Left lung (tissue), 10 donors: ENCODE measurements around the gene WIPI1. TPM values are rescaled to one million over a fixed set of nuclear protein-coding genes. Genes with fewer than 3 reads are reported as not detected.

Source experiments
- ATAC-seq: fragments of 200-7000 bp; cut with Tn5 transposase; one replicate; pipeline ENCODE4 v1.9.1; 2020; ENCODE audit warnings: moderate library complexity
- DNase-seq, 4 donors: peaks; one replicate each; pipeline ENCODE4 v3.0.0-alpha.2; 2013 to 2020
- H3K27ac ChIP-seq, 2 donors: fragments of 200-600 bp; sonication (generic) in 1 of 2; one replicate each; pipeline versions ENCODE4 v1.5.0 to v1.8.0; 2020 to 2021
- H3K27me3 ChIP-seq, 2 donors: fragments of 200-600 bp; sonication (generic) in 1 of 2; one replicate each; pipeline versions ENCODE4 v1.5.0 to v1.8.0; 2020 to 2021
- H3K36me3 ChIP-seq, 2 donors: fragments of 200-600 bp; sonication (generic) in 1 of 2; one replicate each; pipeline versions ENCODE4 v1.5.0 to v1.8.0; 2020 to 2021
- H3K4me1 ChIP-seq, 2 donors: fragments of 200-600 bp; one replicate each; pipeline ENCODE4 v1.8.0; 2021
- H3K4me3 ChIP-seq, 2 donors: fragments of 200-600 bp; sonication (generic) in 1 of 2; one replicate each; pipeline versions ENCODE4 v1.5.0 to v1.8.0; 2020 to 2021; ENCODE audit warnings: mild to moderate bottlenecking in 1 of 2
- H3K9me3 ChIP-seq, 2 donors: fragments of 200-600 bp; sonication (generic) in 1 of 2; one replicate each; pipeline versions ENCODE4 v1.5.0 to v1.8.0; 2020 to 2021
- CTCF ChIP-seq, 2 donors: fragments of 200-600 bp; sonication (generic) in 1 of 2; IDR thresholded peaks; one replicate each; pipeline versions ENCODE4 v1.5.0 to v1.8.0; 2021; ENCODE audit warnings: antibody characterized with exemption in 2 of 2
- intact Hi-C, 2 donors: fragments of 100-400 bp; cut with DNase I; formaldehyde crosslinking; loops; one replicate each; pipeline versions ENCODE4 v1.11.2 to v1.14.2; 2022
- polyA plus RNA-seq, 6 donors: library from polyadenylated mRNA; unstranded; fragments of 120-200 nt; gene quantifications; one replicate each; pipeline ENCODE4 v1.2.1, GENCODE V29; 2013; ENCODE audit not compliant: insufficient read length in 6 of 6
- total RNA-seq, 2 donors: library from RNA; stranded (reverse); fragmentation: NEBNext Ultra II Directional; extraction: Animal tissue kit (Norgen Biotek cat#: 25700); gene quantifications; one replicate each; pipeline ENCODE4 v1.2.1, GENCODE V29; 2021
- donor health status: DM: no; HTN: yes; CAD: no.
- donor health status: DM: no; HTN: no; CAD: no.

WIPI1 gene
- total and polyA plus RNA-seq, 8 donors = 19.2 to 57.1 (median 21.7) TPM

- no peaks in the 10 kb centered on the region for H3K9me3 ChIP-seq
- H3K27ac ChIP-seq = no peak overlapping the region
- H3K4me1 ChIP-seq = peaks cover 0 to 4% of the 10 kb centered on the region in 2 donors
- H3K27me3 ChIP-seq = no peaks in the 10 kb centered on the region
- ATAC-seq = no peak
- intact Hi-C loops = loop anchor here in 1 of 2 donors (10.0 kb wide), 1 partner anchor 294 kb away; no protein-coding TSS in a partner anchor
- no peak overlapping the region for H3K4me3 ChIP-seq
- no peak for DNase-seq
- no peak for TF ChIP-seq CTCF (IDR thresholded peaks at IDR 0.05)
- H3K36me3 ChIP-seq = no peaks in the 10 kb centered on the region
Measured at GRCh38 chr17:68468788-68469187, 11.5 kb upstream of the WIPI1 start.

GRCh38 chr17:68468334-68468733, 11.0 kb upstream of the WIPI1 start:
- peaks cover 0 to 4% of the 10 kb centered on the region in 2 donors for H3K4me1 ChIP-seq
- no peak for TF ChIP-seq CTCF (IDR thresholded peaks at IDR 0.05)
- no peak for ATAC-seq
- H3K36me3 ChIP-seq = no peaks in the 10 kb centered on the region
- no peaks in the 10 kb centered on the region for H3K27me3 ChIP-seq
- no peak overlapping the region for H3K27ac ChIP-seq
- intact Hi-C loops = loop anchor here in 1 of 2 donors (10.0 kb wide), 1 partner anchor 294 kb away; no protein-coding TSS in a partner anchor
- no peak overlapping the region for H3K4me3 ChIP-seq
- DNase-seq = no peak
- H3K9me3 ChIP-seq = no peaks in the 10 kb centered on the region

GRCh38 chr17:68463211-68464019, 6.1 kb upstream of the WIPI1 start:
- ATAC-seq = no peak
- no peak for DNase-seq
- peak; percentile 59 to 83 for TF ChIP-seq CTCF (IDR thresholded peaks at IDR 0.05)
- Histone ChIP-seq H3K9me3 (no peaks in the 10 kb centered on the region), H3K4me1 (peaks cover 0 to 28% of the 10 kb centered on the region in 2 donors), H3K27me3 (no peaks in the 10 kb centered on the region), H3K36me3 (no peaks in the 10 kb centered on the region), H3K27ac (no peak overlapping the region), H3K4me3 (no peak overlapping the region)
- intact Hi-C loops = loop anchor here in 1 of 2 donors (5.0 to 10.0 kb wide), 2 partner anchors 201 to 289 kb away; no protein-coding TSS in a partner anchor

- peak in 3 of 4 donors; percentile 64 to 87 (median 69) for DNase-seq
- ATAC-seq = peak; percentile 90
- H3K36me3 ChIP-seq = no peaks in the 10 kb centered on the region
- H3K9me3 ChIP-seq = no peaks in the 10 kb centered on the region
- H3K27ac ChIP-seq = no peak overlapping the region
- no peak overlapping the region for H3K4me3 ChIP-seq
- H3K4me1 ChIP-seq = peaks cover 0 to 34% of the 10 kb centered on the region in 2 donors
- no peak for TF ChIP-seq CTCF (IDR thresholded peaks at IDR 0.05)
- no peaks in the 10 kb centered on the region for H3K27me3 ChIP-seq
- intact Hi-C loops = loop anchor here in 1 of 2 donors (5.0 to 10.0 kb wide), 2 partner anchors 200 to 288 kb away; no protein-coding TSS in a partner anchor
Measured at GRCh38 chr17:68462381-68463210, 5.3 kb upstream of the WIPI1 start.
